Superior temporal gyrus (tissue), 1 donor: ENCODE data around the gene MMP20.

Experiments used
- DNase-seq: peaks from one replicate; pipeline ENCODE4 v3.0.0-alpha.2; 2016; ENCODE audit errors: extremely low spot score

Gene MMP20

DNA sequence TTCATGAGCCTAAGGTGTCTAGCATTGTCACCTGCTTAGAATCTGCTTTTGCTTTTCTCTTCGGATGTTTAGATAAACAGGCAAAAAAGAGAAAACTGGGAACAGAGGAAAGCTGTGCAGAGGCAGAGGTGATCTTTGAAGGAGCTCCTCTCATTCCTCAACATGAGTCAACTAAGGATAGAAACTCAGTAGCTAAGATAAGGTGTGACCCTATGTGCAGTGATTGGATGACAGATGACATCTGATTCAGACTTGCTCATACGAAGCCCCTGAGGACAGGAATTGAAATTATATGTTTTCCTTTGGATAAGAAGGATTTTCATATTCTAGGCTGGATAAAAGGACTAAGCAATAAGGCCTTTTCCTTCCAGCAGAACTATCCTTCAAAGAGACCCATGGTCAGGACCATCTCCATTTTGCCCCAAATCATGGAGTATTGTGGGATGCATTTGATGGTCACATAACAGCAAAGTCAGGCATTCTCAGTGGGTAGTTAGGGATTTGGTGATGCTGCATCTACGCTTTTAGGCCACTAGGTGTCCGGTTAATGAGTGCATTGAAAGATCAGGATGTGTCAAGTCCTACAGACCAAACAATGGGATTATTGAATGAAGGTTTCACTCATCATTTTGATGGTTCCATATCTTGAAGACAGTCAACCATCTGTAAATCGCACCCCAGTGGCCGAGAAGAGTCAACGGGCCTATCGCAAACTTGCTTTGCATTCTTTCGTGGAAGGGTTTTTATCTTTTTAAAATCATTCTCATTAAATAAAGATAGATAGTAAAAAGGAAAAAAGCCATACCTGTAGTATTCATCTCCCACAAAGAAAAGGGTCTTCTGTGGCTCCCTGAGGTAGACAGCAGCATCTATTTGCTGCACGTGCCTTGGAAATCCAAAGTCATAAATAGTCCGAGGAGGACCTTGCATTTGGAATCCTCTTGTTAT, 32.2 kb downstream of the MMP20 start:
- no peak for DNase-seq

- no peak for DNase-seq
Observed at GRCh38 chr11:102592131-102592530, 33.0 kb downstream of the MMP20 start.

- DNase-seq = no peak
Observed at GRCh38 chr11:102591160-102591718, 33.9 kb downstream of the MMP20 start.

- DNase-seq = no peak
Observed at GRCh38 chr11:102590276-102591049, 34.7 kb downstream of the MMP20 start.

GRCh38 chr11:102589047-102589459, 36.1 kb downstream of the MMP20 start:
- DNase-seq = no peak

GRCh38 chr11:102587722-102588121, 37.4 kb downstream of the MMP20 start:
- DNase-seq = no peak

- DNase-seq = no peak
Observed at GRCh38 chr11:102583141-102583873, 41.8 kb downstream of the MMP20 start.

DNA sequence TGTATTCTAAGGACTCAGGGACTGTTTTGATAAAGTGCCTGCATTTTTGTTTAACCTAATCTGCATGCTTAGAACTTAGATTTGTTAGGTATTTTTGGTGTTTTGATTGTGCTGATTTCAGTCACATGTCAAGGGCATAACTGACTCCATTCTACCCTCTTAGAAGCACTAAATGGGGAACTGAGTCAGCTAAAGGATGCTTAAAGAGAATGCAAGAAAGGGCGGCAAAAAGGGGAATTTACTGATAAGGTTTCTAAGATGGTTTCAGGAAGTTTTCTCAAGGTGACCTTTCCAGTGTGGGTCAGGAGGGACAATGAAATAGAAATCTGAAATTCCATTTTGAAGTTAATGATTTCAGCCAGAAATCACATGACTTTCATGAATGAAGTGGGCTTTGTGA, 43.0 kb downstream of the MMP20 start:
- DNase-seq = no peak

GRCh38 chr11:102581066-102581465, 44.1 kb downstream of the MMP20 start:
- no peak for DNase-seq

DNA sequence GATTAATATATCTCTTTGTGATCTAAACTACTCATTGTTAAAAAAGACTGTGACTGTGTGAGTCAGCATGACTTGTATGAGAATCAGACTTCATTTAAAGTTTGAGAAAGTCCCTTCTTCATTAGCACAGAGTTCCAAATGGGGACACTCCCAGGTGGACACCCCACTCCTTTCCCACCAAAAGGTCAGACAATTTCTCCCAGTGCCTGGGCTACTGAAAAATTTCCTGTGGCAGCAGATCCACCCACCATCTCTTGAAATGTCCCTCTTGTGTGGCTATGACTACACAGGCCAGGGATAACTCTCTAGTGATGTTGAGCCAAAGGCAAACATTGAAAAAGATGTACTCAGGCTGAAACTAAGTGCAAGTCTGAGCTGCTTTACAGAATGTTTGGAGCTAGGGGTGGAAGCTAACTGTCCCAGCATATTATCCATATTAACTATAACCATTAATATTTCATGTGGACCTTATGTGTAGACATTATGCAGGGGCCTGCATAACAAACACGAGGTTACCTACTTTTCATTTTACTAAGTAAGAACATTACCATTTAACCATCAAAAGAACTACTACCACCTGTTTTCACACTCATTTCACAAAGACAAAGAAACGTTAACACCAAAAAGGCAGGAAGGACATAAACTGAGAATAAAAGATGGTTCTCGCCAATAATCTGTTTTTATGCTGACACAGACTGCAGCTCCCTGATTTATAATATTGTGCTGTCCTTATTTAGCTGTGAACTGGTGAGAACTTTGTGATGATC, 44.8 kb downstream of the MMP20 start:
- DNase-seq = no peak

DNA sequence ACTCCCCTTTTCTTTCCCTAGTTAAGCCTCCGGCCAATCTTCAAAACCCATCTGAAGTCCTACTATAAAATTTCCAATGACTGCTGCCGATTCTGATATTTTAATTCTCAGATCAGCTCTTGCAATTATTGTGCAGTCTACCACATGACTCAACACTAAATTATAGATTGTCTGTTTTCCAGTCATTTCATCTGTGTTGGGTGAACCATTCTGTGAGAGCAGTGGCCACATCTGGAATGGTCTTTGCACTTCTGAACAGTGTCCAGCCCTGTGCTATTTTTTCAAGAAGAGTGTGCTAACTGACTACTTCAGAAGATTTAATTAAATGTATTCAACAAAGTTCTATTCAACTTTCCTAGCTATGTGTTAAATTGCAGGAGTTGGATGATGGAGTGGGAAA, 47.4 kb downstream of the MMP20 start:
- DNase-seq = no peak

GRCh38 chr11:102577182-102577581, 48.0 kb downstream of the MMP20 start:
- DNase-seq = no peak

GRCh38 chr11:102576350-102576749, 48.8 kb downstream of the MMP20 start:
- DNase-seq = no peak

GRCh38 chr11:102575012-102575411, 50.1 kb downstream of the MMP20 start:
- no peak for DNase-seq

GRCh38 chr11:102573851-102574250, 51.3 kb downstream of the MMP20 start:
- no peak for DNase-seq

GRCh38 chr11:102572554-102573220, 52.4 kb downstream of the MMP20 start:
- no peak for DNase-seq

DNA sequence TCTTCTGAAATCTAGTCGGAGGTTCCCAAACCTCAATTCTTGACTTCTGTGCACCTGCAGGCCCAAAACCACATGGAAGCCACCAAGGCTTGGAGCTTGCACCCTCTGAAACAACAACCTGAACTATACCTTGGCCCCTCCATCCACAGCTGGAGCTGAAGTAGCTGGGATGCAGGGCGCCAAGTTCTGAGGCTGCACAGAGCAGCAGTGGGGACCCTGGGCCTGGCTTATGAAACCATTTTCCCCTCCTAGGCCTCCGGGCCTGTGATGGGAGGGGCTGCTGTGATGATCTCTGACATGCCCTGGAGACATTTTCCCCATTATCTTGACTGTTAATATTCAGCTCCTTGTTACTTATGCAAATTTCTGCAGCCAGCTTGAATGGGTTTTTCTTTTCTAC, 56.3 kb downstream of the MMP20 start:
- no peak for DNase-seq

GRCh38 chr11:102566112-102566511, 59.0 kb downstream of the MMP20 start:
- no peak for DNase-seq

DNA sequence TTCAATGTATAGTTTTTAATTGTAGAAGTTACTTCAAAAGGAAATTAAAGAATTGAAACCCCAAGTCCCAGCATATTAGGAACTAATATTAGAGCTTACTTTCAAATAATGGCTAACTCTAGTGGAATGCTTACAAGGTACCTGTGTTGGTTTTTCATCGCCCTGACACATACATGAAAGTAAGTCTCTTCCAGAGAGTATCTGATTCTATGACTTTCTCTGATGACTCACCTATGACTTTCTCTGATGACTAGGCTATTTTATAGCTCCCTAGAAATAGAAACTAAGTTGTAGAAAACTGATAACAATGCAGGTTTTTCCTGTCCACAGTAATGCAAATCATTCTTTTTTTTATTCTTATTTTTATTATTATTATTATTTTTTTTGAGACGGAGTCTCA, 61.0 kb downstream of the MMP20 start:
- no peak for DNase-seq

GRCh38 chr11:102561636-102562035, 63.5 kb downstream of the MMP20 start:
- no peak for DNase-seq
